ENCODE results near the gene CYP2S1. TPM values are rescaled to one million over a fixed set of nuclear protein-coding genes. Genes with fewer than 3 reads are reported as not detected.

The CYP2S1 gene
- total and polyA plus RNA-seq, 9 of the 15 experiments (the other 6 are each of a cell fraction or from before 2014, with no cell fraction given), result 0.07 to 1.9 (median 0.41) TPM

- TF ChIP-seq DNMT1 (IDR thresholded peaks at IDR 0.05), result no peak
- TF ChIP-seq RFX1 (IDR thresholded peaks at IDR 0.05), result no peak
- no peak for TF ChIP-seq NR4A1 (CRISPR knock-in tag; IDR thresholded peaks at IDR 0.05)
- no peak for TF ChIP-seq NR4A1 (tag; IDR thresholded peaks at IDR 0.05)
- TF ChIP-seq ARHGAP35 (IDR thresholded peaks at IDR 0.05; ENCODE audit: partially characterized antibody), result no peak
- TF ChIP-seq ZNF395 (CRISPR knock-in tag; IDR thresholded peaks at IDR 0.05), result peak; percentile 68
- TF ChIP-seq CREM (IDR thresholded peaks at IDR 0.05; ENCODE audit: low read depth), result no peak; the same call in 1 of the 2 replicates
- TF ChIP-seq ZNF174 (CRISPR knock-in tag; IDR thresholded peaks at IDR 0.05), result no peak
- TF ChIP-seq MAX (CRISPR knock-in tag; IDR thresholded peaks at IDR 0.05), result peak; percentile 59
- TF ChIP-seq ZC3H8 (IDR thresholded peaks at IDR 0.05), result no peak
- no peak for TF ChIP-seq YY1 (IDR thresholded peaks at IDR 0.05; ENCODE audit: borderline replicate concordance in 1 of 3, control insufficient read depth in 1 of 3, extremely low read depth in 1 of 3, insufficient read depth in 3 of 3, insufficient read length in 1 of 3, insufficient replicate concordance in 2 of 3, low read depth in 1 of 3, low read length in 2 of 3)
- no peak for TF ChIP-seq SNIP1 (IDR thresholded peaks at IDR 0.05; ENCODE audit: low read depth)
- TF ChIP-seq RCOR1 (IDR thresholded peaks at IDR 0.05; ENCODE audit: borderline replicate concordance in 1 of 2, low read depth in 2 of 2, low read length in 2 of 2), result no peak
- no peak for TF ChIP-seq CEBPG (CRISPR knock-in tag; IDR thresholded peaks at IDR 0.05)
- no peak for TF ChIP-seq CEBPG (tag; conservative IDR thresholded peaks at IDR 0.05 in 1 of 2, IDR thresholded peaks at IDR 0.05 in 1 of 2)
- peak; percentile 60; the same call in 1 of the 2 replicates for TF ChIP-seq BRD4 (IDR thresholded peaks at IDR 0.05)
- no peak; the same call in 1 of the 2 replicates for TF ChIP-seq ARID4B (CRISPR knock-in tag; IDR thresholded peaks at IDR 0.05)
- TF ChIP-seq TARDBP (IDR thresholded peaks at IDR 0.05), result no peak
- TF ChIP-seq FIP1L1 (IDR thresholded peaks at IDR 0.05; ENCODE audit: low read depth, low read length, poor library complexity, severe bottlenecking), result peak; percentile 64
- TF ChIP-seq U2AF1 (optimal IDR thresholded peaks at IDR 0.05; ENCODE audit: low read depth, low read length), result peak; percentile 72
- TF ChIP-seq RBFOX2 (IDR thresholded peaks at IDR 0.05; ENCODE audit: low read depth, low read length), result peak; percentile 87
Measured at GRCh38 chr19:41226053-41226873, 33.2 kb downstream of the CYP2S1 start (continued).
